IPS-20b (cell line): ENCODE data around the gene ZNF768.
"Not testable (repeated sequence)": the region's sequence is repeated elsewhere in the genome, so short reads cannot be mapped to it uniquely, and the experiment has no call there.

Source experiments
- H3K27ac ChIP-seq: one replicate; pipeline ENCODE4 v1.5.1; 2013; ENCODE audit warnings: low read length
- H3K27me3 ChIP-seq: 2 replicates; pipeline ENCODE4 v1.6.1; 2013; ENCODE audit warnings: mild to moderate bottlenecking, low read length, inconsistent platforms; ENCODE audit not compliant: insufficient read depth
- H3K36me3 ChIP-seq: 2 replicates; pipeline ENCODE4 v1.6.1; 2013; ENCODE audit warnings: low read depth, mild to moderate bottlenecking, inconsistent platforms, low read length, moderate library complexity; ENCODE audit not compliant: insufficient read depth
- H3K4me1 ChIP-seq: 2 replicates; pipeline ENCODE4 v1.6.1; 2013; ENCODE audit warnings: mild to moderate bottlenecking, control low read depth, inconsistent platforms, low read length, moderate library complexity; ENCODE audit not compliant: insufficient read depth
- H3K4me3 ChIP-seq: 2 replicates; pipeline ENCODE4 v1.5.1; 2013; ENCODE audit warnings: mild to moderate bottlenecking, low read length, inconsistent platforms
- H3K9ac ChIP-seq: 2 replicates; pipeline ENCODE4 v1.6.1; 2013; ENCODE audit warnings: low read depth, mild to moderate bottlenecking, inconsistent platforms, low read length, moderate library complexity
- H3K9me3 ChIP-seq: 2 replicates; pipeline ENCODE4 v1.6.1; 2013; ENCODE audit warnings: mild to moderate bottlenecking, low read depth, low read length, inconsistent platforms; ENCODE audit not compliant: insufficient read depth

ZNF768 gene

DNA sequence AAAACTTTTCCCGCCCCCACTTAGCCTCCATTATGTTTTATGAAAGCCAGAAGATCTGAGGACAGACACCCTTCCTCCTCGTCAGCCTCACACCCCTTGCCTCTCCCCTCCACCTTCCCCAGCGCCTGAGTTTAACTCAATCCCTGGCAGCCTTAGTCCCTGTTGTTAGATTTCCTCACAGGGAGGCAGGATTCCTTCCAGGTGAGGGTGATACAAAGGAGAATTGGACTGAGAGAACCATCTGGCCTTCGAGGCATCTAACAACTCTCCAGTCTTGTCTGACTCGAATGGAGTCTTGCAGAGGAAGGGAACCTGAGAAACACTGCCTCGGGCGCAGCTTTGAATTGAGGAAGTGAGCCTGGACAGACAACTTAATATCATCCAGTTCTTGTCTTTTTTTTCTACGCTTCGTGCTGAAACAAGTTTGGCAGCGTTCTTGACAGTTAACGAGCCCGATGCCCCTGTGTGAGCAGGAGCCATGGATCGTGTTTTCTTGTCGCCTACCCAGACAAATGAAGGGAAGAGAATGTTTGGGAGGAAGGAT lies 1.3 kb upstream of the ZNF768 start:
- Histone ChIP-seq H3K9ac (peak overlapping the region; percentile 85), H3K27me3 (no peaks in the 10 kb centered on the region), H3K9me3 (no peaks in the 10 kb centered on the region), H3K27ac (peak overlapping the region; percentile 86), H3K36me3 (peaks cover 15% of the 10 kb centered on the region; the same call in 1 of the 2 replicates), H3K4me3 (peak overlapping the region; percentile 89), H3K4me1 (peaks cover 4% of the 10 kb centered on the region; the same call in 1 of the 2 replicates)

DNA sequence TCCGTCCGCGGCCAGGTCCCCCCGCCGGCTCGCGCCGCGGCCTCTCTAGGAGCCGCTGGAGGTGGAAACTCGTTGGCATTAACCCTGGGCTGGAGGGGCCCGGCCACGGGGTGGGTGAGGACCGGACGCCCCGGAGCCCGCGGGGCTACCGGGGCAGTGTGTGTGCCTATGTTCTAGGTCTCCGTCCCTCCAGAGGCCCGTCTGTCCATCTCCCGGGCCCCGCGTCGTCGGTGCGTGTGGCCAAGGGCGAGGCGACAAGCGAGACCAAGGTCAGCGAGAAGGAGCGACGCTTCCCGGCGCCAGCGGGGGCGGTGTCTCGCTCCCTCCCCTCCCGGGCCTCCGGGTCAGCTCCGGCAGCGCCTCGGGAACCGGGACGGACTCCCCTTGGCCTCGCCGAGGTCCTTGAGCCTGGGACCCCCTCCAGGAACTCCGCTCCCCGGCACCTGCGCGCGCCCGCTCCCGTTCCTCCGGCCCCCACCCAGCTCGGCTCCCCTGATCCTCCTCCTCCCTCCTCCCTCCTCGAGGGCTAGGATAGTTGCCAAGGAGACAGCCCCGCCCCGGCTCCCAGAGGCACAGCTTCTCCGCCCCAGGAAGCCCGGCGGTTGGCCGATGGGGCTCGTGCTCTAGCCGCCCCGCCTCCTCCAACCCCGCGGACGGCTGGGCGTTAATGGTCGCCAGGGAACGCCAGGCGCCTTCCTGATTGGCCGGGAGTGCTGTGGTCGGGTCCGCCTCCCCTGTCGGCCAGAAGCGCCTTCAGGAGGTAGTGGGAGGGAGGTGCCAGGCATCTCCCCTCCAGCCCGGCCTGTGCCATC lies 663 bp upstream of the ZNF768 start:
- peaks cover 4% of the 10 kb centered on the region; the same call in 1 of the 2 replicates for H3K4me1 ChIP-seq
- peak overlapping the region; percentile 89 for H3K4me3 ChIP-seq

DNA sequence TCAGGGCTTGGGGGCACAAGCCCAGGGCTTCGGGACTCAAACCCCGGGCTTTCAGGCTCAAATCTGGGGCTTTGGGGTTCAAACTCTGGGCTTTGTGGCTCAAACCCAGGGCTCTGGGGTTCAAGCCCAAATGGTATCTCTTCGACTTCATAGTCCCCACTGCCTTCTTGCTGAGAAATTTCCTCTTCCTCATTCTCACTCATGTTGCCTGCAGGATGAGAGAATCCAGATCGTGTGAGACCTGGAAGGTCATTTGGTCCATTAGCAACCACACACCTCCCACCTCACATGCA lies 576 bp downstream of the ZNF768 start:
- Histone ChIP-seq H3K27me3 (no peaks in the 10 kb centered on the region), H3K4me1 (peaks cover 4% of the 10 kb centered on the region; the same call in 1 of the 2 replicates), H3K9ac (peak overlapping the region; percentile 69; the same call in 1 of the 2 replicates), H3K9me3 (no peaks in the 10 kb centered on the region), H3K36me3 (peaks cover 7% of the 10 kb centered on the region; the same call in 1 of the 2 replicates), H3K4me3 (peak overlapping the region; percentile 89), H3K27ac (no peak overlapping the region)

More for the DNA sequence above, 663 bp upstream of the ZNF768 start:
- Histone ChIP-seq H3K9ac (peak overlapping the region; percentile 93), H3K27me3 (no peaks in the 10 kb centered on the region), H3K9me3 (no peaks in the 10 kb centered on the region), H3K36me3 (peaks cover 15% of the 10 kb centered on the region; the same call in 1 of the 2 replicates), H3K27ac (peak overlapping the region; percentile 96)

DNA sequence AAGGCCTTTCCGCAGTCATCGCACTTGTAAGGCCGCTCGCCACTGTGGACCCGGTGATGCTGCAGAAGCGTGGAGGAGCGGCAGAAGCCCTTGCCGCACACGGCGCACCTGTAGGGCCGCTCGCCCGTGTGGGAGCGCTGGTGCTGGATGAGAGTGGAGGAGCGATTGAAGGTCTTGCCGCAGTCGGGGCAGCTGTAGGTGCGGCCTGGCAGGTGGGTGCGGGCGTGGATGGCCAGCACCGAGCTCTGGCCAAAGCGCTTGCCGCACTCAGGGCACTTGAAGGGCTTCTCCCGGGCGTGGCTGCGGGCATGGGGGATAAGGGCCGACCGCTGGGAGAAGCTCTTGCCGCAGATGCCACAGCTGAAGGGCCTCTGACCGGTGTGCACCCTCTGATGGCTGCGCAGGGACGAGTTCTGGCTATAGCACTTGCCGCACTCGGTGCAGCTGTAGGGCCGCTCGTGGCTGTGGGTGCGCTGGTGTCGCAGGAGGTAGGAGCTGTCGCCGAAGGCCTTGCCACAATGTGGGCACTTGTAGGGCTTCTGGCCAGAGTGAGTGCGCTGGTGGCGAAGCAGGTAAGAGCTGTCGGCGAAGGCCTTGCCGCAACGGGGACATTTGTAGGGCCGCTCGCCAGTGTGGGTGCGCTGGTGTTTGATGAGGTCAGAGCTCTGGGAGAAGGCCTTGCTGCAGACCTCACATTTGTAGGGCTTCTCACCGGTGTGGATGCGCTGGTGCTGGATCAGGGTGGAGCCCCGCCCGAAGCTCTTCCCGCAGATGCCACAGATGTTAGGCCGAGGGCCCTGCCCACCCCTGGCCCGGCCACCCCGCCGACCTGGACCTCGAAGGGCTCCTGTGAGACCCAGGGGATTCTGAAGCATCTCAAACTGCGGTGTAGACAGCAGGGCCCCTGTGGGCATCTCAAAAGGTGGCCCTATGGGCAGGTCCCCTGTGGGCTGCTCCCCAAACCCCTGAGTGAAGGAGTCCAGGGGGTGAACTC lies 1.5 kb downstream of the ZNF768 start:
- H3K9ac ChIP-seq = no peak overlapping the region
- no peaks in the 10 kb centered on the region for H3K9me3 ChIP-seq
- peaks cover 5% of the 10 kb centered on the region; the same call in 1 of the 2 replicates for H3K36me3 ChIP-seq
- no peak overlapping the region for H3K4me3 ChIP-seq
- no peak overlapping the region for H3K27ac ChIP-seq
- no peaks in the 10 kb centered on the region for H3K27me3 ChIP-seq
- H3K4me1 ChIP-seq = peaks cover 4% of the 10 kb centered on the region; the same call in 1 of the 2 replicates

DNA sequence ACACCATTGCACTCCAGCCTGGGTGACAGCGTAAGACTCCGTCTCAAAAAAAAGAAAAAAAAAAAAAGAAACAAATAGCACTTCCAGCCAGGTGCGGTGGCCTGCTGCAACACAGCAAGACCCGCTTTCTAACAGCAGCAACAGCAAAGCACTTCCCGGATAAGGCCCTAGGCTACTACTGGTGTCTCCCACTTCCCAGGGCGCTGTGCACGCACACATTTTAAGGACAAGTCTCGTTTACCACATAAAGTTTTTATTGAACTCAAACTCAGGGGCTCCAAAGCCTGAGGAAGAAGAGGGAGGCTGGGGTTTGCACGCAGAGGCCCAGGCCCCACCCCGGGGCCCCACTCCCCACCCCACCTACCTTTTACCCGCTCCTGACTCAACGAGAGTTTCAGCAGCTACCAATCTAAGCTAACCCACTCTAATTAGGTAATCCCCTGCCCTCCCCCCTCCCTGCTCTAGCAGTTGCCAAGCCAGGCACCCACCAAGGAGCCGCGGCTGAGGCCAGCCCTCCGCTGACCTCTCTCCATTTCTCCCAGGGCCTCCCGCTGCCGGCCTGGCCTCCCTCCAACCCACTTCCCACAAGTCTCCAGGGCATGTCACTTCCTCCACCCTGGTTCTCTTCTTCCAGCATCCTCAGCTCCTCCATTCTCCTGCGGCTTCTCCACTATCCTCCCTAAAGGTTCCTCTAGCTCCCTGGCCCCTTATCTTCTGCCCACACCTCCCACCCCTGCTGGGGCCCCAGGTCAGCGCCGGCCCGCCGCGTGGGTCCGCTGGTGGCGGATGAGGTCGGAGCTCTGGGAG lies 2.4 kb downstream of the ZNF768 start:
- H3K4me1 ChIP-seq = peaks cover 4% of the 10 kb centered on the region; the same call in 1 of the 2 replicates
- no peaks in the 10 kb centered on the region for H3K27me3 ChIP-seq
- H3K36me3 ChIP-seq = peaks cover 5% of the 10 kb centered on the region; the same call in 1 of the 2 replicates
- H3K9me3 ChIP-seq = no peaks in the 10 kb centered on the region
- H3K27ac ChIP-seq = no peak overlapping the region
- no peak overlapping the region for H3K4me3 ChIP-seq
- no peak overlapping the region for H3K9ac ChIP-seq

DNA sequence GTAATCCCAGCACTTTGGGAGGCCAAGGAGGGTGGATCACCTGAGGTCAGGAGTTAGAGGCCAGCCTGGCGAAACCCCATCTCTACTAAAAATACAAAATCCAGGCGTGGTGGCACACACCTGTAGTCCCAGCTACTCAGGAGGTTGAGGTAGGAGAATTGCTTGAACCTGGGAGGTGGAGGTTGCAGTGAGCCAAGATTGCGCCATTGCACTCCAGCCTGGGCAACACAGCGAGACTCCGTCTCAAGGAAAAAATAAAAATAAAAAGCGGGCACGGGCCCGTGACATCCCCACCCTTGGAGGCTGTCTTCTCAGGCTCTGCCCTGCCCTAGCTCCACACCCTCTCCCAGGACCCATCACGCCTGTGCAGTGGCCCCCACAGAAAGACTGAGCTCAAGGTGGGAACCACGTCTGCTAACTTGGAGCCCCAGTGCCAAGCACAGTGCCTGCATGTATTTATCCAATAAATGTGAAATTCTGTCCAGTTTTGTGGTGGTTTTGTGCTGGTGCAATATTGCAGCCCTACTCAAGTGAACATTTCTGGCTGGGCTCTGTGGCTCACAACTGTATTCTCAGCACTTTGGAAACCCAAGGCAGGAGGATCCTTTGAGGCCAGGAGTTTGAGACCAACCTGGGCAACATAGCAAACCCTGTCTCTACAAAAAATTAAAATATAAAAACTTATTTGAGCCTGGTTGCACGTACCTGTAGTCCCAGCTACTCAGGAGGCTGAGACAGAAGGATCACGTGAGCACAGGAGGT lies 3.5 kb downstream of the ZNF768 start:
- not testable (repeated sequence) for H3K27me3 ChIP-seq, H3K4me1 ChIP-seq, H3K27ac ChIP-seq

DNA sequence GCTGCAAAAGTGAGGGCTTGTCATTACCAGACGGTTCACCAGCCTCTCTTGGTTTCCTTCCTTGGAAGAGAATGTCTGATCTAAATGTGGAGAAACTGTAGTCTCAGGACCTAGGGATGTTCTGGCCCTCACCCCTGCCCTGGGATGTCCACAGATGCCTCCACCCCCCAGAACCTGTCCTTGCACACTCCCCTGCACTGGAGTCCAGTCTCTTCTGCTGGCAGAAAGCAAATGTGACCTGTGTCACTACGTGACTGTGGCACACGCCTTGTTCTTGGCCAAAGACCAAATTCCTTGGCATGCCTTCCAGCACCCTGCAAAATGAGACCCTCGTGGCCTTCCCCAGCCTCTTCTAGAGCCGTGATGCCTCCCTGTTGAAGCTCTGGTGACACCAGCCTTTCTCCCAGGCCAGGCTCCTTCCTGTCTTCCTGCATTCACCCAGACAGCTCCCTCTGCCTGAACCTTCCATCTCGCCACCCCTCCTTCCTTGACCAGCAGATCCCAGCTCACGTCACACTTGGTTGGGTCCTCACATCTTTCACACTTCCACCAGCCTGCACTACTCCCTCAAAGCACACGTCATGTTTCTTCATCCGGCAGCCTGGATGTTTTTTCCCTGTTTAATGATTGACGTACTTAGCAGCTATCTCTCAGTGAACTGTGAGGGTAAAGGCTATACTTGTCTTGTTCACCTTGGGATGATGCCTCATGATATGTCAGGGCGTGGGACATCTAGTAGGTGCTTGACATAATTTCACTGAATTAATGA lies 4.3 kb downstream of the ZNF768 start:
- H3K4me1 ChIP-seq = no peaks in the 10 kb centered on the region
- no peak overlapping the region for H3K9ac ChIP-seq
- H3K27ac ChIP-seq = no peak overlapping the region
- H3K9me3 ChIP-seq = no peaks in the 10 kb centered on the region
- no peak overlapping the region for H3K4me3 ChIP-seq
- H3K36me3 ChIP-seq = peaks cover 5% of the 10 kb centered on the region; the same call in 1 of the 2 replicates
- H3K27me3 ChIP-seq = no peaks in the 10 kb centered on the region

More for the DNA sequence above, 3.5 kb downstream of the ZNF768 start:
- not testable (repeated sequence) for H3K36me3 ChIP-seq, H3K9me3 ChIP-seq, H3K4me3 ChIP-seq, H3K9ac ChIP-seq

DNA sequence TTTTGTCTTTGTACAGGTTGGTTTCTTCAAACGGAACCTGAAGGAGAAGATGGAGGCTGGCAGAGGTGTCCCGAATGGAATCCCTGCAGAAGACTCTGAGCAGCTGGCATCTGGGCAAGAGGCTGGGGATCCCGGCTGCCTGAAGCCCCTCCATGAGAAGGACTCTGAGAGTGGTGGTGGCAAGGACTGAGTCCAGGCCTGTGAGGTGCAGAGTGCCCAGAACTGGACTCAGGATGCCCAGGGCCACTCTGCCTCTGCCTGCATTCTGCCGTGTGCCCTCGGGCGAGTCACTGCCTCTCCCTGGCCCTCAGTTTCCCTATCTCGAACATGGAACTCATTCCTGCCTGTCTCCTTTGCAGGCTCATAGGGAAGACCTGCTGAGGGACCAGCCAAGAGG lies 4.9 kb downstream of the ZNF768 start:
- no peaks in the 10 kb centered on the region for H3K27me3 ChIP-seq
- H3K9me3 ChIP-seq = no peaks in the 10 kb centered on the region
- no peak overlapping the region for H3K9ac ChIP-seq
- H3K27ac ChIP-seq = no peak overlapping the region
- H3K36me3 ChIP-seq = peaks cover 5% of the 10 kb centered on the region; the same call in 1 of the 2 replicates
- H3K4me3 ChIP-seq = no peak overlapping the region
- H3K4me1 ChIP-seq = no peaks in the 10 kb centered on the region

DNA sequence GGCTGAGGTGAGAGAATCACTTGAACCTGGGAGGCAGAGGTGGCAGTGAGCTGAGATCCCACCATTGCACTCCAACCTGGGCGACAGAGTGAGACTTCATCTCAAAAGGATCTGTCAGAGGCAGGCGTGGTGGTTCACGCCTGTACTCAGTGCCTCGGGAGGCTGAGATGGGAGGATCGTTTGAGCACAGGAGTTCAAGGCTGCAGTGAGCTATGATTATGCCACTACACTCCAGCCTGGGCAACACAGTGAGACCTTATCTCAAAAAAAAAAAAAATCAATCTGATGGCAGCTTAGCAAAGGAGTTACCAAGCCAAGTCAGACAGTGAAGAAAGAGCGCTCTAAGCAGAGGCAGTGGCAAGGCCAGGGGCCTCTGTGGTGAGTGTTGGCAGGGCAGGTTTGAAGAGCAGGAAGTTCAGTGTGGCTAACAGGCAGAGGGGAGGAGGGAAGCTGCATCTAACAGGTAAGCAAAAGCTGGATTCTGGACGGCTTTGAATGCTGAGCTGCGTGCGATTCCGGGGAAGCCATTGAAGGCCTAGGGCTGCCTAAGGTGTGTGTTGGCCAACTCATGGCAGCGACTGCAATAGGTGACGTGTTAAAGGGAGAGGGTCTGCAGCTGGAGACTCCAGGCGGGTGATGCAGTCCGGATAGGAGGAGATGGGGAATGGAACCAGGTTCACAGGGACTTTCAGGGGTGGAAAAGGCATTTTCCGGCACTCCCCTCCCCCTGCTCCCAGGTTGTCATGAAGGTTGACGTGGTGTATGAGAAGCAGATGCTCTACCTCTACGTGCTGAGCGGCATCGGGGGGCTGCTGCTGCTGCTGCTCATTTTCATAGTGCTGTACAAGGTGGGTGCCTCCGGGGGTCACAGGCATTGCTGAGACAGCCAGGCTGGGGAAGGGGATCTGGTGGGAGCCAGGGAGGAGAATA lies 7.0 kb downstream of the ZNF768 start:
- Histone ChIP-seq H3K27ac (no peak overlapping the region), H3K4me1 (no peaks in the 10 kb centered on the region), H3K36me3 (no peaks in the 10 kb centered on the region), H3K27me3 (no peaks in the 10 kb centered on the region), H3K4me3 (no peak overlapping the region), H3K9ac (no peak overlapping the region), H3K9me3 (no peaks in the 10 kb centered on the region)
